ENCODE results near the gene CYSRT1.
A peak's percentile ranks its signal among the peaks of the same experiment; 100 is the strongest.
"Not testable (repeated sequence)": the region's sequence is repeated elsewhere in the genome, so short reads cannot be mapped to it uniquely, and the experiment has no call there.

Gene CYSRT1

GRCh38 chr9:137239541-137240200 lies 14.7 kb downstream of the CYSRT1 start:
- Mint-ChIP-seq H3K4me3 (peak overlapping the region; percentile 73), H3K27me3 (peaks cover 12% of the 10 kb centered on the region), H3K36me3 (peaks cover 23% of the 10 kb centered on the region), H3K4me1 (peaks cover 39% of the 10 kb centered on the region), H3K27ac (peak overlapping the region; percentile 78)
- H3K9me3 Mint-ChIP-seq, DNase-seq: not testable (repeated sequence)
- CTCF ChIA-PET: interaction anchor here (1.0 to 1.8 kb wide), 3 partner anchors 13 to 50 kb away, joined by 3 to 8 read pairs (median 5); partner anchors contain the start of genes NELFB and RNF224

DNA sequence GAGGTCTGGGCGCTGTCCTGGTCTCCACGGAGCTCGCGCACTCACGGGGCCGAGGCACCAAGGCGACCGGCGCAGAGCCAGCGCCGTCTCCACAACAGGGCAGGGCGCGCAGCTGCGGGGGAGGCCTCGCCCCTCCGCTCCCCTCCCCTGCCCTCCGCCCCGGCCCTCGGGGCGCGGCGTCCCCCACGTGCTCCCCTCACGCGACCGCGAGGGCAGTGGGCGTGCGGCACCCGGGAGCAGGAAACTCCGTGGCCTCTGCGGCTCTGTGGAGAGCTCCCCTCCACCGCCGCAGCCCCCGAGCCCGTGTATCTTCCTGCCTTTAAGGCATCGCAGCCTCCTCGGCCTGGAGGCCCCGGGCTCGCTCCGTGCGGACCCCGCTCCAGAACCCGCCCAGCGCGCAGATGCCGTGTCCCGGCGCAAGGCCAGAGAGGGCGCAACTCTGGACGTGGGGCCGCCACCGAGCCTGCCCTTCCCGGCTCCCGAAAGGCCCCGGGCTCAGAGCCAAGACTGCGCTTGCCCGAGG lies 15.4 kb downstream of the CYSRT1 start:
- Mint-ChIP-seq H3K4me1 (peaks cover 39% of the 10 kb centered on the region), H3K27ac (peak overlapping the region; percentile 78), H3K4me3 (peak overlapping the region; percentile 73), H3K27me3 (peaks cover 5% of the 10 kb centered on the region), H3K36me3 (peaks cover 23% of the 10 kb centered on the region), H3K9me3 (no peaks in the 10 kb centered on the region)
- peak; percentile 81 for DNase-seq
- CTCF ChIA-PET: interaction anchor here (0.6 to 1.8 kb wide), 6 partner anchors 13 to 513 kb away, joined by 3 to 8 read pairs (median 3); partner anchors contain the start of genes NELFB and RNF224

GRCh38 chr9:137240841-137241489 lies 16.0 kb downstream of the CYSRT1 start, which contains the start of gene TUBB4B:
Gene TUBB4B, plus strand, starts transcription at chr9:137241287. Its CDS starts 74 bp downstream, at chr9:137241361.
- DNase-seq: peak; percentile 98
- peaks cover 23% of the 10 kb centered on the region for H3K36me3 Mint-ChIP-seq
- H3K9me3 Mint-ChIP-seq: no peaks in the 10 kb centered on the region
- peaks cover 39% of the 10 kb centered on the region for H3K4me1 Mint-ChIP-seq
- H3K4me3 Mint-ChIP-seq: peak within 1 kb of the TSS; percentile 85
- H3K27me3 Mint-ChIP-seq: peaks cover 4% of the 10 kb centered on the region
- peak within 1 kb of the TSS; percentile 92 for H3K27ac Mint-ChIP-seq
- CTCF ChIA-PET: interaction anchor here (0.6 to 1.8 kb wide), 6 partner anchors 14 to 514 kb away, joined by 3 to 8 read pairs (median 3); partner anchors contain the start of genes NELFB and RNF224

GRCh38 chr9:137241490-137242268 lies 16.7 kb downstream of the CYSRT1 start:
- H3K27me3 Mint-ChIP-seq: peaks cover 4% of the 10 kb centered on the region
- H3K9me3 Mint-ChIP-seq: no peaks in the 10 kb centered on the region
- peaks cover 23% of the 10 kb centered on the region for H3K36me3 Mint-ChIP-seq
- peak overlapping the region; percentile 84 for H3K27ac Mint-ChIP-seq
- peaks cover 38% of the 10 kb centered on the region for H3K4me1 Mint-ChIP-seq
- peak; percentile 75 for DNase-seq
- CTCF ChIA-PET: interaction anchor here (1.8 kb wide), 1 partner anchor 52 kb away, joined by 5 read pairs; no protein-coding TSS in a partner anchor
- H3K4me3 Mint-ChIP-seq: peak overlapping the region; percentile 85

- Mint-ChIP-seq H3K4me1 (peaks cover 35% of the 10 kb centered on the region), H3K27ac (peak overlapping the region; percentile 84), H3K27me3 (peaks cover 4% of the 10 kb centered on the region), H3K36me3 (peaks cover 23% of the 10 kb centered on the region), H3K9me3 (no peaks in the 10 kb centered on the region), H3K4me3 (peak overlapping the region; percentile 85)
- CTCF ChIA-PET: interaction anchor here (0.8 kb wide), 1 partner anchor 12 kb away, joined by 4 read pairs; no protein-coding TSS in a partner anchor
- DNase-seq: no peak
Measured at GRCh38 chr9:137242269-137243203, 17.6 kb downstream of the CYSRT1 start.

DNA sequence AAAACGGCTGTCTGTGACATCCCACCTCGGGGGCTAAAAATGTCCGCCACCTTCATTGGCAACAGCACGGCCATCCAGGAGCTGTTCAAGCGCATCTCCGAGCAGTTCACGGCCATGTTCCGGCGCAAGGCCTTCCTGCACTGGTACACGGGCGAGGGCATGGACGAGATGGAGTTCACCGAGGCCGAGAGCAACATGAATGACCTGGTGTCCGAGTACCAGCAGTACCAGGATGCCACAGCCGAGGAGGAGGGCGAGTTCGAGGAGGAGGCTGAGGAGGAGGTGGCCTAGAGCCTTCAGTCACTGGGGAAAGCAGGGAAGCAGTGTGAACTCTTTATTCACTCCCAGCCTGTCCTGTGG lies 18.3 kb downstream of the CYSRT1 start:
- H3K9me3 Mint-ChIP-seq, DNase-seq, H3K27me3 Mint-ChIP-seq, CTCF ChIA-PET: not testable (repeated sequence)
- H3K27ac Mint-ChIP-seq: peak overlapping the region; percentile 55
- H3K36me3 Mint-ChIP-seq: peaks cover 23% of the 10 kb centered on the region
- peak overlapping the region; percentile 31 for H3K4me3 Mint-ChIP-seq
- H3K4me1 Mint-ChIP-seq: peaks cover 33% of the 10 kb centered on the region

DNA sequence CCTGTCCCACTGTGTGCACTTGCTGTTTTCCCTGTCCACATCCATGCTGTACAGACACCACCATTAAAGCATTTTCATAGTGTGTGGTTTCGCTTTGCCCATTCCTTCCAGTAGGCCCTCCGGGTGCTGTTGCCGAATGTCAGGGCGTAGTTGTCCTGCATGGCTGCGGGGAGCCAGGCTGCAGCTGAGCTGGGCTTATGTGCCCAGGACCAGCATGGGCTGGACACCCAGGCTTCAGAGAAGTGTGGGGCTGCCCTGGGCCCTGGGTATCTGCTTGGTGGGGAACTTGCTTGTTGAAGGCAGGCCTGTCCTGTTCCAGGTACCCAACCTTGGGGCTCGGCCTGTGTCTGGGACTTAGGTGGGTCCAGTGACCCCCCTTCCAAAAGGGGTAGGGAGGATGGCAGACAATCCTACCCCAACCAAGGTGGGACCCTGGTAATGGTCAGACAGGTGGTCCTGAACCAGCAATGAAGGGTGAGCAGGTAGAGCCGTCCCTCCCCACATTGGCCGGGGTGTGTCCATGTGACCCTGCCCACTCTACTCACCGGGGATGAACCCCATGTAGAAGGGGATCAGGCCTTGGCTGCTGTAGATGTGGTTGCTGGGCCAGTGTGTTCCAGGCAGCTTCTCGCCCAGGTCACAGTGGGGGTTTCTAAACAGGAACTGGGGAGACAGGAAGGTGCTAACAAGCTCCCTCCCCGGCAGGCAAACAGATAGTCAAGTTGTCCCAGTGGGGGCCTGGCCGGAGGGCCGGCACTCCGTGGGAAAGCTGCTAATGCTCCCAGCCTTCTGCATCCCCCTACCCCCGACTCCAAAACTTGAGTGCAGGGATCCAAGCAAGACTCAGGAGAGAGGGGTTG lies 18.9 kb downstream of the CYSRT1 start:
- Mint-ChIP-seq H3K27ac (peak overlapping the region; percentile 37), H3K36me3 (peaks cover 23% of the 10 kb centered on the region), H3K27me3 (peaks cover 7% of the 10 kb centered on the region), H3K4me1 (peaks cover 29% of the 10 kb centered on the region), H3K9me3 (no peaks in the 10 kb centered on the region), H3K4me3 (peak overlapping the region; percentile 31)
- CTCF ChIA-PET: no interaction called here
- DNase-seq: no peak

DNA sequence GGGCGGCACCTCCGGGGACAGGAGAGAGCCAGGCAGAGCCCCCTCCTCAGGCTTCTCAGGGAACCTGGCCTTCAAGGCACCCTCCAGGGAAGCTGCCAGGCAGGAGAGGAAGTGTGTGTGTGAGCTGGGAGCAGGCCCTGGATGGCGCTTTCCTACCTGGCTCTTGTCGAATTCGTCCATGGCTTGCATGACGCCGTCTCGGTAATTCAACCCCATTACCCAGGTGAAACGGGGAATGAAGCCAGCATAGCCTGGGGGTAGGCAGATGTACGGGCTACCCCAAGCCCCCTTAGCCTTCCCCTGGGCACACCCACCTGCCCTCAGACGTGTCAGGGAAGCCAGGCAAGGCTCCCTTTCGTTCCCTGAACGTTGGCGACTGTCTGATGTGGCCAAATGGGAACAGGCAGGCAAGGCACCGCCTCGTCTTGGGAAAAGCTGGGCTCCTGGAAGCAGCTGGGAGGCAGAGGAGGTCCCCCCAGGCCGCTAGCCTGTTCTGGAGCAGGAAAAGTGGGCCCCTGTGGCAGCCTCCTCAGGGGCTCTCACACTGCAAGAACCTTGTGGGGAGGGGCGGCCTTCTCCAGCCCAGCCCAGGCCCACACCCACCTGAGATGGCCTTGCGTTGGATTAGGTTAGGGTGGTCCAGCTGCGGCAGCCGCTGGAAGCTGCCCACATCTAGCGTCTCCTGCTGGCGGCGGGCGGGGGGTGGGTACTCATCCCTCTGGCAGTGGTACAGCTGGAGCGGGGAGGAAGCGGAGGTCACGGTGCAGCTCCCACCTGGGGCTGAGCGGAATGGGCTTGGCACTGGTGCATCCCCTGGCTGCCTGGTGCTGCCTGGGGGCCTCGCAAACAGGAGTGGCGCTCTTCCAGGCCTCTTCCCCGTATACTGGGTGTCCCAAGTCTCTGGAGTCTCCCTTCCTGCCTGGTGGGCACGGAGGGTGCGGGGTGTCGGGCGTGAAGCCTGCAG lies 19.8 kb downstream of the CYSRT1 start:
- CTCF ChIA-PET: interaction anchor here (0.9 kb wide), 1 partner anchor 14 kb away, joined by 3 read pairs; no protein-coding TSS in a partner anchor
- H3K27me3 Mint-ChIP-seq: peaks cover 13% of the 10 kb centered on the region
- no peak for DNase-seq
- H3K4me3 Mint-ChIP-seq: no peak overlapping the region
- peaks cover 23% of the 10 kb centered on the region for H3K36me3 Mint-ChIP-seq
- H3K4me1 Mint-ChIP-seq: peaks cover 22% of the 10 kb centered on the region
- H3K27ac Mint-ChIP-seq: no peak overlapping the region
- H3K9me3 Mint-ChIP-seq: no peaks in the 10 kb centered on the region

DNA sequence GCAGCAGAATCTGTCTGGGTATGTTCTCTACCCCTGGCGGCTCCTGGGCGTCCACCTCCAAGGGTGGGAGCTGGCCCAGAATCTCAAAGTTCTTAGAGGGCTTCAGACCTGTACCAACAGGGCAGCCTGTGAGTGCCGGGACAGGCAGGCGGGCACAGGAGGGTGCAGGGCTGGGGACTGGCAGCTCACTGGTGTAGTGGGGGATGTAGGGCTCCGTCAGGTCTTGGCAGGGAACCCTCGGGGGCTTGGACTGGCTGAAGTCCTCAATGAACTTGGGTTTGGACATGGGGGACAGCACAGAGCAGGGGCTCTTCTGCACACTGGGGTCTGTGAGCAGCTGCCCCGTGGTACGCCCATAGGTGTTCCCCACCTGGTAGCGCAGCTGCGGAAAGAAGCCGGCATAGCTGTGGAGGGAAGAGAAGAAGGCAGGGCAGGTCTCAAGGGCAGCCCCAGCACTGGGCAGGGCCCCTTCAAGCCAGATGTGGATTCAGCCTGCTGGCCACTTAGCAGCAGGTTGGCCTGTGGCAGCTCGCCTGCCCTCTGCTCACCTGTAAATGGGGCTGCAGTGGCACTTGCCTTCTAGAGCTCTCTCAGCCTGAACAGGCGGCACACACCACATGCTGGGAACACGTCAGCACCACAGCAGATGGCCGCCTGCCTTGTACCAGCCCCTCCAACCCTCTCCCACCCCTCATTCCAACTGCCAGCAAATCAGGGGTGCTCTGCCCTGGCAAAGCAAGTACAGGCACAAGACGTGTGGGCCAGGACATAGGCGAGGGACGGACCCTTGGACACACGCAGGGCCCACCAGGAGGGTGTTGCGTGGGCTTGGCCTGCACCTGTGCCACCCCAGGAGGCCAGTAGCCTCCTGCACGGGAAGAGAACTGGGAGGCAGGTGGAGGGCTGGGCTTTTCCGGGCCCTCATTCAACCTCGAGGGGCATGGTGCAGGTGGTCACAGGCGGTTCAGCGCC lies 20.8 kb downstream of the CYSRT1 start:
- H3K9me3 Mint-ChIP-seq: no peaks in the 10 kb centered on the region
- H3K27me3 Mint-ChIP-seq: peaks cover 18% of the 10 kb centered on the region
- peaks cover 23% of the 10 kb centered on the region for H3K36me3 Mint-ChIP-seq
- no peak for DNase-seq
- no peak overlapping the region for H3K4me3 Mint-ChIP-seq
- no peak overlapping the region for H3K27ac Mint-ChIP-seq
- CTCF ChIA-PET: interaction anchor here (0.9 to 1.9 kb wide), 2 partner anchors 9 to 13 kb away, joined by 3 to 5 read pairs; no protein-coding TSS in a partner anchor
- H3K4me1 Mint-ChIP-seq: peaks cover 20% of the 10 kb centered on the region

DNA sequence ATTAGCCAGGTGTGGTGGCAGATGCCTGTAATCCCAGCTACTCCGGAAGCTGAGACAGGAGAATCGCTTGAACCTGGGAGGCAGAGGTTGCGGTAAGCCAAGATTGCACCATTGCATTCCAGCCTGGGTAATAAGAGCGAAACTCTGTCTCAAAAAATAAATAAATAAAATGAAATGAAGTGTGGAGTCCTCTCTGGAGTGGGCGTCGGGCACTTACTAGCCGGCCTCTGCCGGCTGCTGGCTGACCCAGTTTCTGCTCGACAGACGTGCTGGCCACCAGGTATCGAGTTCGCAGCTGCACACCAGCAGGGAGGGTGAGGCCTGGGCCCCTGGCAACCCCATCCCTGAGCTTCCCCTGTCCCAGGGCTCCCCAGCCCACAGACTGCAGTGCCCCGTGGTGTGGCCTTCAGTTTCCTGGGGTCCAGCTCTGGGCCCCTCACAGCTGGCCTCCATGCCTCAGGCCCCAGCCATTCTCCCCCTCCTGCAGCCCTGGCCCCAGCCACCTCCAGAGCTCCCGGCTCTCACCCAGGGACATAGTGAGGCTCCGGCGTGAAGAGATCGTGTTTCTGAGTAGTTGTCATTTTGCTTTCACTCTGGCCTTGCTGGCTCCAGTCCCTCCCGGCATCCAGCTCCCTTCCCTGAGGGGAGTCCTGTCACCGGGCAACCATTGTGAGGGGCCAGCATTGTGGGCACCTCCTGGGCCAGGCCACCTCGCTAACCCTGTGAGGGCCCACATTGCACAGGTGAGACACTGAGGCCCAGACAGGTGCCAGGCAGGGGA lies 22.4 kb downstream of the CYSRT1 start:
- DNase-seq: no peak
- Mint-ChIP-seq H3K27me3 (peaks cover 14% of the 10 kb centered on the region), H3K4me3 (no peak overlapping the region), H3K27ac (no peak overlapping the region), H3K4me1 (peaks cover 14% of the 10 kb centered on the region), H3K36me3 (peaks cover 15% of the 10 kb centered on the region), H3K9me3 (no peaks in the 10 kb centered on the region)
- CTCF ChIA-PET: interaction anchor here (0.9 to 1.9 kb wide), 2 partner anchors 9 to 11 kb away, joined by 3 to 5 read pairs; no protein-coding TSS in a partner anchor

All from activated naive CD4-positive, alpha-beta T cell treated with anti-CD3 and anti-CD28 coated beads, Interleukin-2, amount 10 ng/mL, durations not matched to agents 7 days and 5 days (primary cell).